ENCODE results near the gene HES5. TPM values are rescaled to one million over a fixed set of nuclear protein-coding genes. Genes with fewer than 3 reads are reported as not detected.

The HES5 gene
- total and polyA plus RNA-seq, 2 of the 13 experiments (the other 11 are each of a cell fraction or from before 2014, with no cell fraction given), result not detected

- TF ChIP-seq AGO1 (IDR thresholded peaks at IDR 0.05; ENCODE audit: low read depth, low read length, poor library complexity, severe bottlenecking) (no peak), MNT (IDR thresholded peaks at IDR 0.05) (no peak), MXD4 (CRISPR knock-in tag; IDR thresholded peaks at IDR 0.05) (no peak), ZNF740 (CRISPR knock-in tag; IDR thresholded peaks at IDR 0.05) (no peak), TCF7 (IDR thresholded peaks at IDR 0.05; ENCODE audit: low read depth) (no peak), ZNF780A (CRISPR knock-in tag; IDR thresholded peaks at IDR 0.05) (peak; percentile 93), CHCHD3 (CRISPR knock-in tag; IDR thresholded peaks at IDR 0.05) (0 out of 2 replicates have a peak, but pooled peaks have one; percentile 50), SNAPC4 (CRISPR knock-in tag; IDR thresholded peaks at IDR 0.05) (no peak), SOX13 (IDR thresholded peaks at IDR 0.05) (no peak), SOX13 (CRISPR knock-in tag; conservative IDR thresholded peaks at IDR 0.05 in 1 of 2, IDR thresholded peaks at IDR 0.05 in 1 of 2) (no peak), RAD21 (CRISPR knock-in tag; IDR thresholded peaks at IDR 0.05) (no peak), ZNF766 (CRISPR knock-in tag; IDR thresholded peaks at IDR 0.05; ENCODE audit: borderline replicate concordance) (no peak), ZNF570 (CRISPR knock-in tag; IDR thresholded peaks at IDR 0.05; ENCODE audit: borderline replicate concordance) (no peak), ZBTB42 (CRISPR knock-in tag; IDR thresholded peaks at IDR 0.05) (no peak), ZNF503 (CRISPR knock-in tag; IDR thresholded peaks at IDR 0.05) (no peak), KAT8 (CRISPR knock-in tag; IDR thresholded peaks at IDR 0.05) (peak; percentile 17; the same call in 1 of the 2 replicates), FUBP1 (CRISPR knock-in tag; IDR thresholded peaks at IDR 0.05; ENCODE audit: borderline replicate concordance) (no peak), REPIN1 (CRISPR knock-in tag; IDR thresholded peaks at IDR 0.05; ENCODE audit: borderline replicate concordance, low read depth) (no peak; the same call in 1 of the 2 replicates)
These were observed 16.6 kb upstream of the HES5 start (continued) for GRCh38 chr1:2546515-2547209.

Data from HepG2 (cell line).